Measurements from ENCODE around the gene ZNF367. TPM values are rescaled to one million over a fixed set of nuclear protein-coding genes. Genes with fewer than 3 reads are reported as not detected.

Gene ZNF367
- total and polyA plus RNA-seq, 2 of the 4 experiments (the other 2 are of a cell fraction) = 1.1 to 2.7 TPM

GRCh38 chr9:96440671-96441199 is 22.6 kb upstream of the ZNF367 start:
- Histone ChIP-seq H2BK120ac (ENCODE audit: low read depth, low read length) (no peak overlapping the region), H3K56ac (ENCODE audit: extremely low read depth, insufficient read depth, low read length) (no peak overlapping the region), H3K9me3 (ENCODE audit: control insufficient read depth, insufficient read depth, low read length) (no peaks in the 10 kb centered on the region), H3K18ac (ENCODE audit: low read depth, low read length) (no peak overlapping the region), H4K91ac (ENCODE audit: insufficient read depth, low read depth, low read length) (no peak overlapping the region), H3K4me1 (ENCODE audit: control insufficient read depth, insufficient read depth, low read length) (no peaks in the 10 kb centered on the region), H3K4me2 (ENCODE audit: low read depth, low read length) (no peak overlapping the region), H2BK5ac (ENCODE audit: low read depth, low read length, poor library complexity, severe bottlenecking) (no peak overlapping the region), H3K79me1 (ENCODE audit: low read depth in 1 of 2, low read length in 2 of 2) (no peaks in the 10 kb centered on the region), H3K9me1 (ENCODE audit: insufficient read depth, low read length) (no peaks in the 10 kb centered on the region), H2BK15ac (ENCODE audit: low read depth, low read length) (no peak overlapping the region), H3K4ac (ENCODE audit: low read depth, low read length) (no peak overlapping the region), H3K27ac (ENCODE audit: insufficient read depth, low read length) (no peak overlapping the region), H3K23ac (ENCODE audit: low read depth, low read length) (no peak overlapping the region), H3K27me3 (ENCODE audit: control insufficient read depth, insufficient read depth, low read length) (no peaks in the 10 kb centered on the region), H4K5ac (ENCODE audit: low read depth, low read length) (no peak overlapping the region), H2AFZ (replicated peaks; ENCODE audit: low read length, poor library complexity) (no peak overlapping the region), H4K20me1 (ENCODE audit: insufficient read depth, low read length) (no peaks in the 10 kb centered on the region), H3K4me3 (ENCODE audit: insufficient read depth, low read depth, low read length) (no peak overlapping the region), H2AK9ac (replicated peaks; ENCODE audit: low read depth, low read length, poor library complexity) (no peak overlapping the region), H2BK20ac (ENCODE audit: low read depth, low read length) (no peak overlapping the region), H2AK5ac (ENCODE audit: low read depth, low read length) (no peak overlapping the region), H3K14ac (replicated peaks; ENCODE audit: low read depth, low read length) (no peak overlapping the region), H4K8ac (ENCODE audit: low read depth in 2 of 2, low read length in 2 of 2) (no peak overlapping the region), H3K36me3 (ENCODE audit: control insufficient read depth, insufficient read depth, low read length) (no peaks in the 10 kb centered on the region), H3K9ac (ENCODE audit: low read depth, low read length) (no peak overlapping the region)
- no CpG with 5 or more reads among the region's 5 CpGs for WGBS, 2 experiments (ENCODE audit: extremely low coverage in 2 of 2, insufficient read length in 1 of 2)
- dilution Hi-C loops (cut with HindIII; ENCODE audit: low sequenced_read_pairs, unreplicated experiment) = no loop called here
- ATAC-seq (ENCODE audit: low read depth) (no peak), DNase-seq (no peak)
- TF ChIP-seq SMC3 (IDR thresholded peaks at IDR 0.05; ENCODE audit: low read depth, low read length) (no peak), RFX5 (IDR thresholded peaks at IDR 0.05; ENCODE audit: low read depth, low read length) (no peak), POLR2A (IDR thresholded peaks at IDR 0.05; ENCODE audit: low read depth, low read length) (no peak), MAZ (IDR thresholded peaks at IDR 0.05; ENCODE audit: borderline replicate concordance, low read depth, low read length) (no peak), MXI1 (IDR thresholded peaks at IDR 0.05; ENCODE audit: borderline replicate concordance, low read depth, low read length) (no peak), NFE2L2 (IDR thresholded peaks at IDR 0.05; ENCODE audit: low read depth, low read length) (no peak), MAFK (IDR thresholded peaks at IDR 0.05; ENCODE audit: low read depth, low read length) (no peak), CEBPB (IDR thresholded peaks at IDR 0.05; ENCODE audit: low read depth, low read length) (no peak), CTCF (conservative IDR thresholded peaks at IDR 0.05; ENCODE audit: low read depth, low read length) (no peak), BHLHE40 (IDR thresholded peaks at IDR 0.05; ENCODE audit: low read depth, low read length) (no peak), USF2 (IDR thresholded peaks at IDR 0.05; ENCODE audit: low read depth, low read length) (no peak), RAD21 (IDR thresholded peaks at IDR 0.05; ENCODE audit: low read length) (no peak), CHD1 (IDR thresholded peaks at IDR 0.05; ENCODE audit: low read depth, low read length) (no peak), RCOR1 (IDR thresholded peaks at IDR 0.05; ENCODE audit: insufficient replicate concordance, low read length) (no peak), FOS (IDR thresholded peaks at IDR 0.05; ENCODE audit: low read depth, low read length) (no peak), ELK1 (IDR thresholded peaks at IDR 0.05; ENCODE audit: borderline replicate concordance, low read depth, low read length) (no peak)
- POLR2A ChIA-PET (ENCODE audit: unreplicated experiment) = no interaction called here
- CTCF ChIA-PET = no interaction called here
- intact Hi-C loops (cut with micrococcal nuclease) = no loop called here
- in situ Hi-C loops (cut with MboI; ENCODE audit: low sequenced_read_pairs) = no loop called here
- BruUV-seq (replicated peaks) = no TSS peak

Data from IMR-90 (cell line).